HTR-8/SVneo (cell line): ENCODE measurements around the gene CCDC183.

Experiments
- DNase-seq: peaks from one replicate; pipeline ENCODE4 v3.0.0; 2011; ENCODE audit warnings: low spot score, mixed read lengths; ENCODE audit not compliant: insufficient read length
- FAIRE-seq: peaks from 2 replicates; lab custom pipeline; 2011; peaks lifted over from hg19 to GRCh38; lab: Jason Lieb, UNC

Gene CCDC183

GRCh38 chr9:136855461-136856078, 59.4 kb downstream of the CCDC183 start:
- FAIRE-seq (no peak), DNase-seq (no peak)

GRCh38 chr9:136856079-136856476, 59.9 kb downstream of the CCDC183 start:
- FAIRE-seq: no peak
- DNase-seq: no peak

GRCh38 chr9:136856541-136857141, 60.5 kb downstream of the CCDC183 start:
- FAIRE-seq (no peak), DNase-seq (no peak)

- FAIRE-seq: no peak
- DNase-seq: no peak
Observed at GRCh38 chr9:136857166-136857565, 61.0 kb downstream of the CCDC183 start.
